GM18526 (cell line): ENCODE results near the gene CHRNA4.

ENCODE experiments used
- POLR2A ChIP-seq: IDR thresholded peaks from 3 replicates; pipeline ENCODE4 v1.6.1; 2011; ENCODE audit not compliant: insufficient read length; ENCODE audit errors: extremely low read depth

CHRNA4 gene

GRCh38 chr20:63328718-63329275 is 32.4 kb downstream of the CHRNA4 start:
- TF ChIP-seq POLR2A: no peak

GRCh38 chr20:63328026-63328700 is 33.0 kb downstream of the CHRNA4 start:
- no peak for TF ChIP-seq POLR2A

DNA sequence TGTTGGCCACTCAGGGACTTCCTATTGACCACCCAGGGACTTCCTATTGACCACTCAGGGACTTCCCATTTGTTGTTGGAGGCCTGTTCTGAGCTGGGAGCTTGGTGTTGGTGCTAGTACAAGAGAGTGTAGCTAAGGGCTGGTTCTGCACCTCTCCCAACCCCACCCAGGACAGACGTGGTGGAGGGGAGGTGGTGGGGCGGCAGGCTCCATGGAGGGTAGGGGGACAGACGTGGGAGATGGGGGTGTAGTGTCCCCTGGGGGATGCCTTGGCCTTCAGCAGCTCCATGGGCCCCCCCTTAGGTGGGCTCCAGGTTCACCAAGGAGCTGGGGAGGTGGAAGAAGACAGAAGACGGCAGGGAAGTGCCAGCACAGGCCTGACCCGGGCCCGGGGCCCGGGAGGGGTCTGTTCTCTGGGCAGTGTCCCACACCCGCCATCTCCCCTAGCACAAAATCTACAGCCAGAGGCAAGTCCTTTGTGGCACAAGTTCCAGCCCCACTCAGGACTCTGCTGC is 33.9 kb downstream of the CHRNA4 start:
- no peak for TF ChIP-seq POLR2A

GRCh38 chr20:63326314-63327230 is 34.6 kb downstream of the CHRNA4 start:
- TF ChIP-seq POLR2A: no peak

- no peak for TF ChIP-seq POLR2A
Observed at GRCh38 chr20:63325554-63326313, 35.4 kb downstream of the CHRNA4 start.

DNA sequence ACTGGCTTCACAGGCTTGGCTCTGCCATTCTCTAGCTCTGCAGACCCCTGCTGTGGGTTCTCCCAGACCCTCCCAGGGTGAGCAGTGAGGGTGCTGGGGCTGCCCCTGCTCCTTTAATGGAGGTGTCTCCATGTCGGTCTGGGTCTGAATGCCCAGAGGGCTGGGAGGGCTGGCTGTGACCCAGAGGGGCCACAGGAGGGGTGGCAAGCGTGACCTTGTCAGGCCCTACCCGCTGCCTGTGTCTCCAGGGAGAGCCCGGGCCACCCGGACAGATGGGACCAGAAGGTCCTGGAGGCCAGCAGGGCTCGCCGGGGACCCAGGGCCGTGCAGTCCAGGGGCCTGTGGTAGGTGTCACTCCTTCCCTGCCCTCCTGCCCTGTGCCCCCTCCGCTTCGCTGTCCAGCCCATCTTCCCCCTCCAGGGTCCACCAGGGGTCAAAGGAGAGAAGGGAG is 36.1 kb downstream of the CHRNA4 start:
- TF ChIP-seq POLR2A: no peak

DNA sequence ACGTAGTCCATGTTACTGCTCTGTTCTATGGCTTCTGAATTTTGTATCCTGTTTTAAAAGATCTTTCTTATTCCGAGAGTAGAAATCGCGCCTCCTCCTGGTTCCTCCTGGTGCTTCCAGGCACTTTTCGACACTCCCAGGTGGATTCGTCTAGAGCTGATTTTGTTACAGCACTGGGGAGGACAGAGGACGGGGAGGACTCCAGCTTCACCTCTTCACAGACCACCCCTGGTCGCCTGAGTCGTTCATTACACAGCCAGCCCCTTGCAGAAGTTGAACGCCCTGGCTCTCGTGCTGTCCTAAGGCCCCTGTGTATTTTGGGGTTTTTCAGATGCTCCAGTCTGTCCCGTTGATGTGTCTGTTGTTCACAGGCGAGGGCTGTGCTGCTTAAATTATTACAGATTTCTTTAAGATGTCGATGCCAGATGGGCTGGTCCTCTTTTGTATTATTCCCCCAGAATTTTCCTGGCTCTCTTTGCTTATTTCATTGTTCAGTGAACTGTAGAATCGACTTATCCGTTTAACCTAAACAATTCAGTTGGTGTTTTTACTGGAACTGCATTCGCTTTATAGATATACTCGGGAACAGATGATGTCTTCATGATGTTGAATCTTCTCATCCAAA is 37.7 kb downstream of the CHRNA4 start:
- TF ChIP-seq POLR2A: no peak

DNA sequence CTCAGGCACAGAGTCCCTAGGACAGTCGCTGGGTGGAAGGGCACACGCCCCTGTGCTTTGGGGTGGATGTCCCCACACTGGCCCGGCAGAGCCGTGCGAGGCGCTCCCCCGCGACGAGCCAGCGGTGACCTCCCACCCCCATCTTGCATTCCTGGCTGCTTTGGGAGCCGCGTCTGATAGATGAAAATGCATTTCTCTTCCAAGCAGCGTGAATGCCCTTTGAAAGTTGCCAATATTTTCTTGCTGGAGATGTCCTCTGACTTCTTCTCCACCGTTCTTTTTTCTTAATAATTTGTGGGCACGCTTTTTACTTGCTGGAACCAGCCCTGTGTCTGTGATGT is 38.2 kb downstream of the CHRNA4 start:
- TF ChIP-seq POLR2A: no peak

DNA sequence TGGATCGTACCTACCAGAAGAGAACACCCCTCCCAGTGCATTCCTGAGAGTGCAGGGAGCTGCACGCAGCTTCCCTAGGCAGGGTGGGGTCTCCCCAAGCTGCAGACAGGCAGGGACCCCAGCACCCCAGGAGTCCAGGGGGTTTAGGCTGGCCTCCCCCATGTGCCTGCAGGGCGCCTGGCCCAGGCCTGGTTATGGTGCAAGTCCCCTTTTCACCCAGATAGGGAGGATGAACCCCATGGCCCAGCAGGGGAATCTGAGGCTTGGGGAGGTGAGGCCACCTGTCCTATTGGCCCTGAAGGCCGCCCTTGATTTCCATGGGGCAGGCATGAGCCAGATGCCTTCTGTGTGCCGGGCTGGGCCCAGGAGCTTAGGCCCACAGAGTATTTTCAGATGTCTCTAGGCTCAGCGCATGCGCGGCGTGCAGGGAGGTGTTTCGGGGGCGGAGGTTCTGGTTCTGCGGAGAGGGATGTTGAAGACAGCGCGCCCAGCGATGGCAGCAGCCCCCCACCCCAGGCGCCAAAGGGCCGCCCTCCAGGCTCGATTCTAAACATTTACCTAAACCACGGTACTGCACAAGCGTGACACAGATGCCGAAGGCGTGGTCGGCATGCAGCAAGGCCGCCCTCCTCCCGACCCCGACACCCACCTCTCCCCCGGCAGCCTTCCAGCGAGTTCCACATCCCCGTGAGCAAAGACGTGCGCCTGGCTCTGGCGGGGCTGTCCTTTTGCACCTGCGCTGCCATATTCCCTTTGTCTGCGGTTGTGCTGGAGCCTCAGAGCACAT is 38.8 kb downstream of the CHRNA4 start:
- TF ChIP-seq POLR2A: no peak

DNA sequence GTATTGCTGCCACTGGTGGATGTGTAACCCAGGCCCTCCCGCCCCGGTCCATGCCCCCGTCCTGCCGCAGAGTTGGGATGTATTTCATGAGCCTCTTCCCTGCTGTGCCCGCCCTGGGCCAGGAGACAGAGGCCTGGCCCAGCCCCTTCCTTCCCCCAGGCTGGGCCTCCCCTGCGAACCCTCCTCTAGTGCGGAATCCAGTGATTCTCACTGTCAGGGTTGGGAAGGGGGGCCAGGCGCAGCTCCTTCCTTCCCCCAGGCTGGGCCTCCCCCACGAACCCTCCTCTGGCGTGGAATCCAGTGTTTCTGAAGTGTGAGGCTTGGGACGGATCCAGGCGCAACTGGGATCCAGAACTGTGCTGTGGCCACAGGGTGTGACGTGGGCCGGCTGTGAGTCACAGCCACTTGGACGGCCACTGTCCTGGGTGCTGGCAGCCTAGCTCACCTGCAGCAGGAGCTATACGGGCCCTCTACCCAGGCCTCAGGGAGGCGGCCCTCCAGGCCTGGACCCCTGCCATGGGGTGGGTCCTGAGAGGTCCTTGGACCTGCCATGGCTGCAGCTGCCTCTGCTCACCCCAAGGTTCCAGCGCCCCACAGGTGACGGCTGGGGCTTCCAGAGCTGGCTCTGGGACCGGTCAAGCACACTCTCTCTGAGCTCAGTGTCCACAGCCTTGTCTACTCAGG is 39.9 kb downstream of the CHRNA4 start:
- TF ChIP-seq POLR2A: no peak

GRCh38 chr20:63320616-63321147 is 40.5 kb downstream of the CHRNA4 start:
- no peak for TF ChIP-seq POLR2A

DNA sequence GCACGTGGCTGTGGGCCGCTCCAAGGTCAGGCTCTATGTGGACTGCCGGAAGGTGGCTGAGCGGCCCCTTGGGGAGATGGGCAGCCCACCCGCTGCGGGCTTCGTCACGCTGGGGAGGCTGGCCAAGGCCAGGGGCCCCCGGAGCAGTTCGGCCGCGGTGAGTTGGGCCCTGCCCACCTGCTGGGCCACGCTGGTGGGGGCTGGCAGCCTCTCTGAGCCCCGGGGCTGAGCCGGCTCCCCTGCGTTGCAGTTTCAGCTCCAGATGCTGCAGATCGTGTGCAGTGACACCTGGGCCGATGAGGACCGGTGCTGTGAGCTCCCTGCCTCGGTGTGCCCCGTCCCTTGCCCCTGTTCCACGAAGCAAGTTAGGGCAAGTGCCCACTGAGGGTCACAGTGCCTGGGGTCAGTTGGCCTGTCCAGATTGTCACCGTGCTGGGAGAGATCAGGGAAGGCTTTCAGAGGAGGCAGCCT is 41.1 kb downstream of the CHRNA4 start:
- TF ChIP-seq POLR2A: no peak
